Neural crest cell (in vitro differentiated cells): ENCODE measurements around the gene LRTM2. TPM values are rescaled to one million over a fixed set of nuclear protein-coding genes. Genes with fewer than 3 reads are reported as not detected.

Source experiments
- DNase-seq: peaks from one replicate; pipeline ENCODE4 v3.0.0; 2021; ENCODE audit warnings: low read depth, mixed read lengths, low spot score
- H3K27ac Mint-ChIP-seq: one replicate; pipeline ENCODE4 v1.8.0; 2021; ENCODE audit warnings: mild to moderate bottlenecking, mixed read lengths; ENCODE audit not compliant: unreplicated experiment
- H3K27me3 Mint-ChIP-seq: 2 replicates; pipeline ENCODE4 v1.8.0; 2021; ENCODE audit warnings: low read depth, mild to moderate bottlenecking, mixed read lengths
- H3K36me3 Mint-ChIP-seq: 2 replicates; pipeline ENCODE4 v1.8.0; 2021; ENCODE audit warnings: low read depth, mild to moderate bottlenecking, mixed read lengths
- H3K4me1 Mint-ChIP-seq: 2 replicates; pipeline ENCODE4 v1.8.0; 2021; ENCODE audit warnings: mixed read lengths
- H3K4me3 Mint-ChIP-seq: one replicate; pipeline ENCODE4 v1.8.0; 2021; ENCODE audit warnings: mild to moderate bottlenecking, mixed read lengths
- H3K9me3 Mint-ChIP-seq: 2 replicates; pipeline ENCODE4 v1.8.0; 2021; ENCODE audit warnings: mixed read lengths
- total RNA-seq: library from RNA; stranded (reverse); gene quantifications from 2 replicates; pipeline ENCODE4 v1.2.1, GENCODE V29; 2021
- TF ChIP-seq, protein P1 (sequence below): fragments of 200-600 bp; sonication (generic); conservative IDR thresholded peaks from 2 replicates; pipeline ENCODE4 v1.5.0; 2021; ENCODE audit warnings: antibody characterized with exemption, mild to moderate bottlenecking

Gene LRTM2
- total RNA-seq, 1 donor from 2014 or later: 0.19 TPM

DNA sequence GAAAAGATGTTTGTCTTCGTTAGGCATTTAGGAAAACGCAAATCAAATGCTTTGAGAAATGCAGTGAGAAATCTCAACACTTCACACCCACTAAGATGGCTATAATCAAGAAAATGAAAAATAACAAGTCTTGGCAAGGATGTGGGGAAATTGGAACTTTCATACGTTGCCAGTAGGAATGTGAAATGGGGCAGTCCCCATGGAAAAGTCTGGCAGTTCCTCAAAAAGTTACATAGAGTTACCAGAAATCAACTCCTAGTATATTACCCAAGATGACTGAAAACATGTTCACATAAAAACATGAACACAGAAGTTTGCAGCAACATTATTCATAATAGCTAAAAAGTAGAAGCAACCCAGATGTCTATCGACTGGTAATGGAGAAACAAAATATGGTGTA lies 41.5 kb upstream of the LRTM2 start:
- H3K36me3 Mint-ChIP-seq: peaks cover 12% of the 10 kb centered on the region
- peaks cover 27% of the 10 kb centered on the region for H3K4me1 Mint-ChIP-seq
- no peaks in the 10 kb centered on the region for H3K27me3 Mint-ChIP-seq
- DNase-seq: no peak
- TF ChIP-seq, protein P1, sequence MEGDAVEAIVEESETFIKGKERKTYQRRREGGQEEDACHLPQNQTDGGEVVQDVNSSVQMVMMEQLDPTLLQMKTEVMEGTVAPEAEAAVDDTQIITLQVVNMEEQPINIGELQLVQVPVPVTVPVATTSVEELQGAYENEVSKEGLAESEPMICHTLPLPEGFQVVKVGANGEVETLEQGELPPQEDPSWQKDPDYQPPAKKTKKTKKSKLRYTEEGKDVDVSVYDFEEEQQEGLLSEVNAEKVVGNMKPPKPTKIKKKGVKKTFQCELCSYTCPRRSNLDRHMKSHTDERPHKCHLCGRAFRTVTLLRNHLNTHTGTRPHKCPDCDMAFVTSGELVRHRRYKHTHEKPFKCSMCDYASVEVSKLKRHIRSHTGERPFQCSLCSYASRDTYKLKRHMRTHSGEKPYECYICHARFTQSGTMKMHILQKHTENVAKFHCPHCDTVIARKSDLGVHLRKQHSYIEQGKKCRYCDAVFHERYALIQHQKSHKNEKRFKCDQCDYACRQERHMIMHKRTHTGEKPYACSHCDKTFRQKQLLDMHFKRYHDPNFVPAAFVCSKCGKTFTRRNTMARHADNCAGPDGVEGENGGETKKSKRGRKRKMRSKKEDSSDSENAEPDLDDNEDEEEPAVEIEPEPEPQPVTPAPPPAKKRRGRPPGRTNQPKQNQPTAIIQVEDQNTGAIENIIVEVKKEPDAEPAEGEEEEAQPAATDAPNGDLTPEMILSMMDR: no peak
- H3K9me3 Mint-ChIP-seq: no peaks in the 10 kb centered on the region
- H3K4me3 Mint-ChIP-seq: no peak overlapping the region
- no peak overlapping the region for H3K27ac Mint-ChIP-seq

DNA sequence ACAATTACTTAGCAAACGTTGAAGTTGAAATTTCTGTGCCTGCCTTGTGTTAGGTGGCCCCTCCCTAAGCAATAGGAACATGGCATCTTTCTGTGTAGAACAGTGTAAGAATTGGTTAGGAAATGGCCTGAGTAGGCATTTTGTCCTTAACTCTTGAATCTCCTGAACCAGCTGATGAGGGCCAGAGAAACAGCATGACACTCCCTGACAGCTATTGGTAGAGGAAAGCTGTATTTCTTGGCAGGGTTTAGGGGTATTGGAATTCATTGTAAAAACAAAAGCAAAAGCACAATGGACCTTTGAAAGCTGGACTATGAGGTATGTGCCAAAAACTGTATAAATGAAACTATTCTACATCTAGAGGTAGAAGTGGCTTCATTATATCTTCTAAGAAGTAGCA lies 40.6 kb upstream of the LRTM2 start:
- DNase-seq: no peak
- Mint-ChIP-seq H3K36me3 (peaks cover 12% of the 10 kb centered on the region), H3K4me3 (no peak overlapping the region), H3K9me3 (no peaks in the 10 kb centered on the region), H3K4me1 (peaks cover 21% of the 10 kb centered on the region), H3K27ac (no peak overlapping the region), H3K27me3 (no peaks in the 10 kb centered on the region)
- TF ChIP-seq, protein P1: no peak

DNA sequence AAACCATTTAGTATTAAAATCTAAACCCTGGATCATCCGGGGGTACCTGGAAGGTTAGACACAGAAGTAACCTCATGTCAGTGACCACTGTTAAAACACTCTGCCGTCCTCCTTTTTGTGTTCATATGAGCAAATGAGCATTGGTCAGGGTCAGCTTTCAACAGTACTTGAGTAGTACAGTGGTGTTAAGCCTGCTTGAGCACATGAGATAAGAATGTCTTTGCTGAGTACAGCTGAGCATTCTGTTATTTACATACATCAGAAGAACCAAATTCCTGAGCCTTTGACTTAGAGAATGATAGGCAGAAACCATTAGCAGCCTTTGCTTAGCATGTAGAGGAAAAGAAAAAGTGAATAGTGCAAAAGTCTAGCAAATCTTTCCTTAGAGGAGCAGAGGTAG lies 38.6 kb upstream of the LRTM2 start:
- no peaks in the 10 kb centered on the region for H3K27me3 Mint-ChIP-seq
- no peak overlapping the region for H3K4me3 Mint-ChIP-seq
- DNase-seq: no peak
- H3K27ac Mint-ChIP-seq: no peak overlapping the region
- H3K36me3 Mint-ChIP-seq: peaks cover 12% of the 10 kb centered on the region
- no peaks in the 10 kb centered on the region for H3K9me3 Mint-ChIP-seq
- H3K4me1 Mint-ChIP-seq: peaks cover 5% of the 10 kb centered on the region
- TF ChIP-seq, protein P1: no peak

DNA sequence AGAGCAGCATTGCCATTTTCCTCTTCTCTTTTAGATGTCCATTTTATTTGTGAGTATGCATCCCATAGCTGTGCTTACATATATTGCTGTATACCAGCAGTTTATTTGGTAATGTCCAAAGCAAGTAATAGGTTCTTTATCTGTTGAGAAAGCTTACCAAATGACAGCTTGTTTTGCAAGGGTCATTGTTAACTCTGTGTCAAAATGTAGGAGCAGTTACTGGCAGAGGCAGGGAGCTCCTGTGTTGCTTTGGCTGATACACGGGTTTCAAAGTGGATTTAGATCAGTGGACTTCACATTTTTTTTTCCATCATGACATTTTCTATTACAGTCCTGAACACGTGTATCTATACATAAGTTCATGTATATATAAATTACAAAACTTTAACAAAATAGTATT lies 38.1 kb upstream of the LRTM2 start:
- Mint-ChIP-seq H3K4me3 (no peak overlapping the region), H3K27me3 (no peaks in the 10 kb centered on the region), H3K4me1 (peaks cover 5% of the 10 kb centered on the region), H3K9me3 (no peaks in the 10 kb centered on the region), H3K27ac (no peak overlapping the region), H3K36me3 (peaks cover 12% of the 10 kb centered on the region)
- DNase-seq: no peak
- TF ChIP-seq, protein P1: no peak

DNA sequence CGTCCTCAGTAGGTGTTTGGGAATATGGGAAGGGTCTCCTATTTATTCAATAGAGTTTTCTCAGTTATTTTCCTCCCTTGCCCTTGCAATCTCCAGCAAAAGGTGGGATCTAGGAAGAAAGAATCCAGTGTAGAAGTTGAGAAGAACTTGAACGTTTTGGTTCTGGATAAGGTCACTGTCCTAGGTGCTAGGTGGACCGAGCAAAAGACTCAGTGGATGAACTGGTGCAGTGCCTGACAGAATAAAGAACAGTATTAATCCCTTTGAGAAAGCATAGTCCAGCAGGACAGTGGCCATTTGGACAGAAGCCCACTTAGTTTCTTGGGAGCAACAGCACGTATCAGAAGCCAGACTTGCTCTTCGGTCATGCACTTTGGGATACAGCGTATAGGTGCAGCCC lies 32.7 kb upstream of the LRTM2 start:
- no peaks in the 10 kb centered on the region for H3K36me3 Mint-ChIP-seq
- H3K4me3 Mint-ChIP-seq: no peak overlapping the region
- TF ChIP-seq, protein P1: no peak
- no peaks in the 10 kb centered on the region for H3K9me3 Mint-ChIP-seq
- H3K27me3 Mint-ChIP-seq: no peaks in the 10 kb centered on the region
- H3K4me1 Mint-ChIP-seq: no peaks in the 10 kb centered on the region
- H3K27ac Mint-ChIP-seq: no peak overlapping the region
- DNase-seq: no peak

DNA sequence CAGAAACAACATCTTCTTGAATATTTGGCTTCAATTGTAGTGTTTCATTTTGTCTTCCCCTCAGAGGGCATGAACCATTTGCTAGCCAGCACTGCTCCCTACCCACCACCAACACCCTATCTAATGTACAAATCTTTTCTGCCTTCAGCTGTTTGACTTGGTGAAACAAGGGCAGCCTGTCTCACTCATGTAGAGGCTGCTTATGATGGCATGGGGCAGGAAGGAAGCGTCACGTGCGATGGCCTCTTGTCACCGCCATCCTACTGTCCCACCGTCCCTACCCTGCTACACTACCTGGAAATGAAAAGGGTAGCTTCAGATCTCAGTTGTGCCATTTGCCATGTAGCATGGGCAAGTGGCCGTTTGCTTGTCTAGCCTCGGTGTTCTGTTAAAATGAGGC lies 29.9 kb upstream of the LRTM2 start:
- no peak overlapping the region for H3K27ac Mint-ChIP-seq
- TF ChIP-seq, protein P1: no peak
- H3K4me1 Mint-ChIP-seq: peaks cover 4% of the 10 kb centered on the region
- no peak for DNase-seq
- no peak overlapping the region for H3K4me3 Mint-ChIP-seq
- H3K9me3 Mint-ChIP-seq: no peaks in the 10 kb centered on the region
- no peaks in the 10 kb centered on the region for H3K36me3 Mint-ChIP-seq
- no peaks in the 10 kb centered on the region for H3K27me3 Mint-ChIP-seq
